GM23338 (cell line): ENCODE measurements around the gene SULT6B1. TPM values are rescaled to one million over a fixed set of nuclear protein-coding genes. Genes with fewer than 3 reads are reported as not detected.

Experiments used
- ATAC-seq: fragments of 200-7000 bp; cut with Tn5 transposase; 3 replicates; pipeline ENCODE4 v1.9.1; 2020
- DNase-seq: peaks from one replicate; pipeline ENCODE4 v3.0.0-alpha.2; 2015; ENCODE audit warnings: low spot score
- H2AFZ ChIP-seq: fragments of 200-600 bp; sonication (generic); 2 replicates; pipeline ENCODE4 v1.8.0; 2016; ENCODE audit warnings: antibody characterized with exemption, mild to moderate bottlenecking, moderate library complexity
- H3F3A ChIP-seq: fragments of 200-600 bp; sonication (generic); replicated peaks from 2 replicates; pipeline ENCODE4 v1.8.0; 2017; ENCODE audit warnings: antibody characterized with exemption, mixed run types, low read depth
- H3K27ac ChIP-seq: fragments of 200-600 bp; sonication (generic); 2 replicates; pipeline ENCODE4 v1.6.1; 2016; ENCODE audit warnings: low read depth
- H3K27me3 ChIP-seq: fragments of 200-600 bp; sonication (generic); 2 replicates; pipeline ENCODE4 v1.8.0; 2016; ENCODE audit warnings: mild to moderate bottlenecking, mixed run types, moderate library complexity; ENCODE audit not compliant: insufficient read depth
- H3K36me3 ChIP-seq: fragments of 200-600 bp; sonication (generic); 2 replicates; pipeline ENCODE4 v1.8.0; 2016; ENCODE audit warnings: mild to moderate bottlenecking; ENCODE audit not compliant: insufficient read depth
- H3K4me1 ChIP-seq: fragments of 200-600 bp; sonication (generic); 2 replicates; pipeline ENCODE4 v1.8.0; 2016; ENCODE audit warnings: mild to moderate bottlenecking, moderate library complexity; ENCODE audit not compliant: insufficient read depth
- H3K4me2 ChIP-seq: fragments of 200-600 bp; sonication (generic); 2 replicates; pipeline ENCODE4 v1.7.1; 2017; ENCODE audit warnings: mixed run types
- H3K4me3 ChIP-seq: fragments of 200-600 bp; sonication (generic); 2 replicates; pipeline ENCODE4 v1.6.1; 2016; ENCODE audit warnings: mixed run types
- H3K79me2 ChIP-seq: fragments of 200-600 bp; sonication (generic); replicated peaks from 2 replicates; pipeline ENCODE4 v1.8.0; 2017; ENCODE audit warnings: mild to moderate bottlenecking; ENCODE audit not compliant: insufficient read depth
- H3K9me2 ChIP-seq: fragments of 200-600 bp; sonication (generic); 2 replicates; pipeline ENCODE4 v1.8.0; 2017; ENCODE audit not compliant: insufficient read depth
- H4K20me1 ChIP-seq: fragments of 200-600 bp; sonication (generic); replicated peaks from 2 replicates; pipeline ENCODE4 v1.8.0; 2017; ENCODE audit warnings: mild to moderate bottlenecking; ENCODE audit not compliant: insufficient read depth
- H3K27ac Mint-ChIP-seq: 2 replicates; pipeline ENCODE4 v1.8.0; 2020; ENCODE audit warnings: inconsistent platforms, mild to moderate bottlenecking, moderate library complexity, mixed read lengths
- H3K27me3 Mint-ChIP-seq: 3 replicates; pipeline ENCODE4 v1.8.0; 2022; ENCODE audit warnings: low read depth, mild to moderate bottlenecking, moderate library complexity, mixed read lengths, inconsistent platforms; ENCODE audit not compliant: insufficient read depth, poor library complexity
- H3K36me3 Mint-ChIP-seq: 3 replicates; pipeline ENCODE4 v1.8.0; 2021; ENCODE audit warnings: low read depth, mild to moderate bottlenecking, inconsistent platforms, moderate library complexity, mixed read lengths
- H3K4me1 Mint-ChIP-seq: 3 replicates; pipeline ENCODE4 v1.8.0; 2020; ENCODE audit warnings: mild to moderate bottlenecking, inconsistent platforms, mixed read lengths
- H3K4me3 Mint-ChIP-seq: 3 replicates; pipeline ENCODE4 v1.8.0; 2021; ENCODE audit warnings: moderate library complexity, mild to moderate bottlenecking, inconsistent platforms, mixed read lengths
- H3K9me3 Mint-ChIP-seq: 3 replicates; pipeline ENCODE4 v1.8.0; 2020; ENCODE audit warnings: moderate library complexity, mild to moderate bottlenecking, inconsistent platforms, mixed read lengths
- CREB1 ChIP-seq: fragments of 250-450 bp; sonication (Bioruptor Pico); IDR thresholded peaks from 2 replicates; pipeline ENCODE4 v1.5.0; 2020; ENCODE audit warnings: low read depth, mild to moderate bottlenecking, moderate library complexity
- ETS1 ChIP-seq: IDR thresholded peaks from 2 replicates; pipeline ENCODE4 v1.6.1; 2016; ENCODE audit warnings: antibody characterized with exemption
- EZH2 ChIP-seq: fragments of 200-600 bp; sonication (generic); IDR thresholded peaks from one replicate; pipeline ENCODE4 v1.8.0; 2017; ENCODE audit warnings: antibody characterized with exemption, mild to moderate bottlenecking, low read depth; ENCODE audit not compliant: unreplicated experiment
- EZH2phosphoT487 ChIP-seq: fragments of 200-600 bp; sonication (generic); IDR thresholded peaks from one replicate; pipeline ENCODE4 v1.8.1; 2018; ENCODE audit warnings: antibody characterized with exemption; ENCODE audit not compliant: unreplicated experiment
- JUNB ChIP-seq: IDR thresholded peaks from one replicate; pipeline ENCODE4 v1.6.1; 2016; ENCODE audit warnings: antibody characterized with exemption; ENCODE audit not compliant: unreplicated experiment
- NANOG ChIP-seq: IDR thresholded peaks from 2 replicates; pipeline ENCODE4 v1.6.1; 2016; ENCODE audit warnings: antibody characterized with exemption, borderline replicate concordance
- POLR2AphosphoS5 ChIP-seq: IDR thresholded peaks from 2 replicates; pipeline ENCODE4 v1.6.1; 2016; ENCODE audit warnings: antibody characterized with exemption, low read depth
- REST ChIP-seq: IDR thresholded peaks from one replicate; pipeline ENCODE4 v1.6.1; 2018; ENCODE audit warnings: antibody characterized with exemption; ENCODE audit not compliant: unreplicated experiment
- STAT1 ChIP-seq: IDR thresholded peaks from one replicate; pipeline ENCODE4 v1.6.1; 2016; ENCODE audit warnings: antibody characterized with exemption; ENCODE audit not compliant: unreplicated experiment
- ZNF114 ChIP-seq: fragments of 250-450 bp; sonication (Bioruptor Pico); IDR thresholded peaks from 2 replicates; pipeline ENCODE4 v1.5.0; 2020; ENCODE audit warnings: mild to moderate bottlenecking, moderate library complexity
- ZNF331 ChIP-seq: fragments of 250-450 bp; sonication (Bioruptor Pico); IDR thresholded peaks from 2 replicates; pipeline ENCODE4 v1.5.0; 2020; ENCODE audit warnings: low read depth, mild to moderate bottlenecking, moderate library complexity
- polyA plus RNA-seq: library from polyadenylated mRNA; unstranded; fragments of >200 nt; fragmentation: Nextera tagmentation; extraction: Ambion mirVana; gene quantifications from 2 replicates; pipeline ENCODE4 v1.2.1, GENCODE V29; 2016
- total RNA-seq: library from RNA; depleted of rRNA; stranded (reverse); fragments of >200 nt; shearing (Covaris generic); gene quantifications from 2 replicates; pipeline ENCODE4 v1.2.3, GENCODE V29; 2014
- TF ChIP-seq, protein P1 (sequence below): fragments of 250-450 bp; sonication (Bioruptor Pico); IDR thresholded peaks from 2 replicates; pipeline ENCODE4 v1.5.0; 2020; ENCODE audit warnings: mild to moderate bottlenecking, moderate library complexity
- TF ChIP-seq, protein P2 (sequence below), 2 experiments: fragments of 200-600 bp in 1 of 2; sonication (generic) in 1 of 2; conservative IDR thresholded peaks; 2 replicates each; pipeline versions ENCODE4 v1.5.1 to v1.6.1; 2016 to 2017; ENCODE audit warnings: antibody characterized with exemption in 2 of 2, low read depth in 2 of 2, mild to moderate bottlenecking in 2 of 2, moderate library complexity in 1 of 2

SULT6B1 gene
- total and polyA plus RNA-seq, 2 experiments from 2014 or later = not detected

GRCh38 chr2:37231241-37232130 lies 43.0 kb upstream of the SULT6B1 start, which contains the start of the genes CEBPZ and NDUFAF7:
TSS of gene CEBPZ (minus strand) at chr2:37231596. CDS start at chr2:37231567, 29 bp downstream.
TSS of gene NDUFAF7 (plus strand) at chr2:37231658. CDS start at chr2:37231706, 48 bp downstream.
- DNase-seq (peak; percentile 94), ATAC-seq (peak; percentile 95)
- H3K27ac Mint-ChIP-seq = no peak within 1 kb of the TSS
- H3K27me3 Mint-ChIP-seq = no peaks in the 10 kb centered on the region
- H3K36me3 Mint-ChIP-seq = peaks cover 52% of the 10 kb centered on the region
- peaks cover 100% of the 10 kb centered on the region for H3K79me2 ChIP-seq
- TF ChIP-seq REST (no peak), EZH2 (no peak), ZNF114 (CRISPR knock-in tag) (no peak), STAT1 (no peak), NANOG (no peak), ZNF331 (no peak), JUNB (no peak), POLR2AphosphoS5 (peak; percentile 92), ETS1 (no peak; the same call in 1 of the 2 replicates), EZH2phosphoT487 (no peak), CREB1 (CRISPR knock-in tag) (peak; percentile 80)
- TF ChIP-seq, protein P1, sequence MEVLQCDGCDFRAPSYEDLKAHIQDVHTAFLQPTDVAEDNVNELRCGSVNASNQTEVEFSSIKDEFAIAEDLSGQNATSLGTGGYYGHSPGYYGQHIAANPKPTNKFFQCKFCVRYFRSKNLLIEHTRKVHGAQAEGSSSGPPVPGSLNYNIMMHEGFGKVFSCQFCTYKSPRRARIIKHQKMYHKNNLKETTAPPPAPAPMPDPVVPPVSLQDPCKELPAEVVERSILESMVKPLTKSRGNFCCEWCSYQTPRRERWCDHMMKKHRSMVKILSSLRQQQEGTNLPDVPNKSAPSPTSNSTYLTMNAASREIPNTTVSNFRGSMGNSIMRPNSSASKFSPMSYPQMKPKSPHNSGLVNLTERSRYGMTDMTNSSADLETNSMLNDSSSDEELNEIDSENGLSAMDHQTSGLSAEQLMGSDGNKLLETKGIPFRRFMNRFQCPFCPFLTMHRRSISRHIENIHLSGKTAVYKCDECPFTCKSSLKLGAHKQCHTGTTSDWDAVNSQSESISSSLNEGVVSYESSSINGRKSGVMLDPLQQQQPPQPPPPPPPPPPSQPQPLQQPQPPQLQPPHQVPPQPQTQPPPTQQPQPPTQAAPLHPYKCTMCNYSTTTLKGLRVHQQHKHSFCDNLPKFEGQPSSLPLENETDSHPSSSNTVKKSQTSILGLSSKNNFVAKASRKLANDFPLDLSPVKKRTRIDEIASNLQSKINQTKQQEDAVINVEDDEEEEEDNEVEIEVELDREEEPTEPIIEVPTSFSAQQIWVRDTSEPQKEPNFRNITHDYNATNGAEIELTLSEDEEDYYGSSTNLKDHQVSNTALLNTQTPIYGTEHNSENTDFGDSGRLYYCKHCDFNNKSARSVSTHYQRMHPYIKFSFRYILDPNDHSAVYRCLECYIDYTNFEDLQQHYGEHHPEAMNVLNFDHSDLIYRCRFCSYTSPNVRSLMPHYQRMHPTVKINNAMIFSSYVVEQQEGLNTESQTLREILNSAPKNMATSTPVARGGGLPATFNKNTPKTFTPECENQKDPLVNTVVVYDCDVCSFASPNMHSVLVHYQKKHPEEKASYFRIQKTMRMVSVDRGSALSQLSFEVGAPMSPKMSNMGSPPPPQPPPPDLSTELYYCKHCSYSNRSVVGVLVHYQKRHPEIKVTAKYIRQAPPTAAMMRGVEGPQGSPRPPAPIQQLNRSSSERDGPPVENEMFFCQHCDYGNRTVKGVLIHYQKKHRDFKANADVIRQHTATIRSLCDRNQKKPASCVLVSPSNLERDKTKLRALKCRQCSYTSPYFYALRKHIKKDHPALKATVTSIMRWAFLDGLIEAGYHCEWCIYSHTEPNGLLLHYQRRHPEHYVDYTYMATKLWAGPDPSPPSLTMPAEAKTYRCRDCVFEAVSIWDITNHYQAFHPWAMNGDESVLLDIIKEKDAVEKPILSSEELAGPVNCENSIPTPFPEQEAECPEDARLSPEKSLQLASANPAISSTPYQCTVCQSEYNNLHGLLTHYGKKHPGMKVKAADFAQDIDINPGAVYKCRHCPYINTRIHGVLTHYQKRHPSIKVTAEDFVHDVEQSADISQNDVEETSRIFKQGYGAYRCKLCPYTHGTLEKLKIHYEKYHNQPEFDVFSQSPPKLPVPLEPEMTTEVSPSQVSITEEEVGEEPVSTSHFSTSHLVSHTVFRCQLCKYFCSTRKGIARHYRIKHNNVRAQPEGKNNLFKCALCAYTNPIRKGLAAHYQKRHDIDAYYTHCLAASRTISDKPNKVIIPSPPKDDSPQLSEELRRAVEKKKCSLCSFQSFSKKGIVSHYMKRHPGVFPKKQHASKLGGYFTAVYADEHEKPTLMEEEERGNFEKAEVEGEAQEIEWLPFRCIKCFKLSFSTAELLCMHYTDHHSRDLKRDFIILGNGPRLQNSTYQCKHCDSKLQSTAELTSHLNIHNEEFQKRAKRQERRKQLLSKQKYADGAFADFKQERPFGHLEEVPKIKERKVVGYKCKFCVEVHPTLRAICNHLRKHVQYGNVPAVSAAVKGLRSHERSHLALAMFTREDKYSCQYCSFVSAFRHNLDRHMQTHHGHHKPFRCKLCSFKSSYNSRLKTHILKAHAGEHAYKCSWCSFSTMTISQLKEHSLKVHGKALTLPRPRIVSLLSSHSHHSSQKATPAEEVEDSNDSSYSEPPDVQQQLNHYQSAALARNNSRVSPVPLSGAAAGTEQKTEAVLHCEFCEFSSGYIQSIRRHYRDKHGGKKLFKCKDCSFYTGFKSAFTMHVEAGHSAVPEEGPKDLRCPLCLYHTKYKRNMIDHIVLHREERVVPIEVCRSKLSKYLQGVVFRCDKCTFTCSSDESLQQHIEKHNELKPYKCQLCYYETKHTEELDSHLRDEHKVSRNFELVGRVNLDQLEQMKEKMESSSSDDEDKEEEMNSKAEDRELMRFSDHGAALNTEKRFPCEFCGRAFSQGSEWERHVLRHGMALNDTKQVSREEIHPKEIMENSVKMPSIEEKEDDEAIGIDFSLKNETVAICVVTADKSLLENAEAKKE (CRISPR knock-in tag) = no peak
- TF ChIP-seq, protein P2, sequence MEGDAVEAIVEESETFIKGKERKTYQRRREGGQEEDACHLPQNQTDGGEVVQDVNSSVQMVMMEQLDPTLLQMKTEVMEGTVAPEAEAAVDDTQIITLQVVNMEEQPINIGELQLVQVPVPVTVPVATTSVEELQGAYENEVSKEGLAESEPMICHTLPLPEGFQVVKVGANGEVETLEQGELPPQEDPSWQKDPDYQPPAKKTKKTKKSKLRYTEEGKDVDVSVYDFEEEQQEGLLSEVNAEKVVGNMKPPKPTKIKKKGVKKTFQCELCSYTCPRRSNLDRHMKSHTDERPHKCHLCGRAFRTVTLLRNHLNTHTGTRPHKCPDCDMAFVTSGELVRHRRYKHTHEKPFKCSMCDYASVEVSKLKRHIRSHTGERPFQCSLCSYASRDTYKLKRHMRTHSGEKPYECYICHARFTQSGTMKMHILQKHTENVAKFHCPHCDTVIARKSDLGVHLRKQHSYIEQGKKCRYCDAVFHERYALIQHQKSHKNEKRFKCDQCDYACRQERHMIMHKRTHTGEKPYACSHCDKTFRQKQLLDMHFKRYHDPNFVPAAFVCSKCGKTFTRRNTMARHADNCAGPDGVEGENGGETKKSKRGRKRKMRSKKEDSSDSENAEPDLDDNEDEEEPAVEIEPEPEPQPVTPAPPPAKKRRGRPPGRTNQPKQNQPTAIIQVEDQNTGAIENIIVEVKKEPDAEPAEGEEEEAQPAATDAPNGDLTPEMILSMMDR (conservative IDR thresholded peaks at IDR 0.05; ENCODE audit: low read depth in 2 of 2) = no peak
- peaks cover 31% of the 10 kb centered on the region for H3K4me1 Mint-ChIP-seq
- no peaks in the 10 kb centered on the region for H3K27me3 ChIP-seq
- peaks cover 25% of the 10 kb centered on the region for H3F3A ChIP-seq
- H3K9me2 ChIP-seq = peaks cover 5% of the 10 kb centered on the region; the same call in 1 of the 2 replicates
- H3K4me3 ChIP-seq = peak within 1 kb of the TSS; percentile 95
- H3K36me3 ChIP-seq = peaks cover 19% of the 10 kb centered on the region
- H3K4me1 ChIP-seq = peaks cover 54% of the 10 kb centered on the region
- H3K27ac ChIP-seq = peak within 1 kb of the TSS; percentile 76
- H3K9me3 Mint-ChIP-seq = no peaks in the 10 kb centered on the region
- H3K4me3 Mint-ChIP-seq = no peak within 1 kb of the TSS
- peak within 1 kb of the TSS; percentile 77 for H2AFZ ChIP-seq
- peak within 1 kb of the TSS; percentile 86 for H3K4me2 ChIP-seq
- peaks cover 18% of the 10 kb centered on the region for H4K20me1 ChIP-seq
